ENCODE results near the gene ZYG11B.

- TF ChIP-seq POLR2AphosphoS5 (IDR thresholded peaks at IDR 0.05; ENCODE audit: borderline replicate concordance, low read depth, low read length) (no peak), EZH2 (IDR thresholded peaks at IDR 0.05) (no peak)
Observed at GRCh38 chr1:52738148-52738547, 11.9 kb downstream of the ZYG11B start.

All from SK-N-MC (cell line).